Measurements from ENCODE around the gene ASCL2.

The ASCL2 gene

DNA sequence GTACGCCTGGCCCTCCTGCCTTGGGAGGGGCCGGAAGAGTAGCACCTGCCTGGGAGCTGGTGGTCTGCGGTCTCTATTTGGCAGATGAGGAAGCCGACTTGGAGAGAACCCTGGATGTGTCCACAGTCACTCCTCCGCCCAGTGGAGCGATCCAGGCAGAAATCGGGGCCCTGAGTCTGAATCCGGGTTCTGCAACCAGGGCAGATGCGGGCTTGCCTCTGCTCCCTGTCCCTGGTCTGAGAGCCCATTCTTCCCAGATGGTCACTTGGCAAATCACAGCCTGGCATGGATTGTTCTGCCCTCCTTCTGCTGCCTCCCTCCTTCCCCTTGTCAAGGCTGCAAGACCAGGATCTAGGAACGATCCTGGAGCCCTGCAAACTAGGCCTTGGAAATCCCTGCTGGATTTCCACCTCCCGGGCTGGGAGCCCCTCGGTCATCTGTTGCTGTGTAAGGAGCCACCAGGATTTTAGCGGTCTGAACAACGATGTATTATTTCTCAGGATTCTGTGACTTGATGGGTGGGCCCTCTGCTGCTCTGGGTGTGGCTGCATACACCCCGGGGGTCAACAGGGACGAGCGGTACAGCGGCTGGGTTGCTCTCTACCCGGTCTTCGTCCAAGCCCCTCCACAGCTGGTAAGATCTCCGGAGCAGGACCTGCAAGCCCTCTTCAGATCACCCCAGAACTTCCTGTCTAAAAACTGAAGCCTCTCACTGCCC, 2.0 kb upstream of the ASCL2 start:
- Histone ChIP-seq H3K27ac (ENCODE audit: insufficient read depth in 1 of 2, low read depth in 1 of 2, low read length in 2 of 2, poor library complexity in 1 of 2, severe bottlenecking in 2 of 2) (no peak overlapping the region), H3K4me1 (ENCODE audit: control extremely low read depth in 1 of 4, control insufficient read depth in 4 of 4, insufficient read depth in 4 of 4, low read length in 3 of 4) (peaks cover 0 to 30% (median 27%) of the 10 kb centered on the region in 4 experiments), H3K4me3 (ENCODE audit: control insufficient read depth in 1 of 7, extremely low read depth in 1 of 7, insufficient read depth in 4 of 7, low read depth in 2 of 7, low read length in 6 of 7) (no peak overlapping the region), H3K27me3 (replicated peaks in 2 of 5; ENCODE audit: control insufficient read depth in 4 of 5, insufficient read depth in 5 of 5, low read length in 4 of 5) (peaks cover 0 to 36% (median 23%) of the 10 kb centered on the region in 5 experiments), H3K36me3 (ENCODE audit: control insufficient read depth in 4 of 4, insufficient read depth in 4 of 4, low read length in 3 of 4) (no peaks in the 10 kb centered on the region), H3K9me3 (ENCODE audit: control extremely low read depth in 1 of 5, control insufficient read depth in 4 of 5, insufficient read depth in 2 of 5, low read depth in 1 of 5, low read length in 4 of 5) (peaks cover 0 to 3% (median 0%) of the 10 kb centered on the region in 5 experiments)
- no peak for DNase-seq
- CTCF ChIA-PET: interaction anchor here (2.7 kb wide), 1 partner anchor 74 kb away, joined by 7 read pairs; no protein-coding TSS in a partner anchor
- POLR2A ChIA-PET: no interaction called here
- WGBS (ENCODE audit: insufficient coverage): 94% methylated on average over 19 of the region's 21 CpGs

DNA sequence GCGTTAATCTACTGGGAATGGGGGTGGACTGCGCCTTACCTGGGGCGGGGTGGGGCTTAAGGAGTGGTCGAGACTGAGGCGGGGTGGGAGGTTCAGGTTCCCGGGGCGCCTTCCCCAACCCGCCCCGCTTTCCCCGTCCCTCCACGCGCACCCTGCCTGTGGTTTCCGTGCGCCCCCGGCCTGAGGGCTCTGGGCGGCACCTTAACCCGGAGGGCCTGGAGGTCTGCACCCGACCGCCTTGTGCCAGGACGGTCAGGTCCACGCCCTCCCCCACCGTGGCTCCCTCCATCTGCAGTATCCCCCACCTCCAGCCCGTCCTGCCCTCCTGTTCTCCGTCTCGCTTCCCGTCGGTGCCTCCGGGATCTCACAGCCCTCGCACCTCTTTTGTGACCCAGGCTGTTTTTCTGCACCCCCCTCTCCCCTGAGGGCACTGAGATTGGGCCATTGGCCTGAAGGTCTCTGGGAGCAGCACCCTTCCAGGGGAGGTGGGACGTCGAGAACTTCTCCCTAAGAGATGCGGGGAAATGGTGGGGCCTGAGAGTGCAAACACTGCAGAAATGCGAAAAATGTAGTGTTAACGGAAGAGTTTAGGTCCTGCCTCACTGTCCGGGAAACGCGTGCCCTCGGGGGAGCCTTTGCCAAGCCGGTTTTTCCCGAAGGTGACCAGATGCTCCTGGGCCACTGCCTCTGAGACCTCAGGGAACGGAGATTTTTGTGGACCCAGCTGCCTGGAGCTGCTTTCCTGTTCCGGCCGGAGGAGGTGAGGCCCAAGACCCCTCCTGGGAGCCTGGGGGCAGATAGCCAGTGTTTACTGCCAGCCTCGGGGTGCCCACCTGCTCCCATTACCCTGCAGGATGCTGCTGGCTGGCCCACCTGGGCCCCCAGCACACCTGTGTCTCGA, 1.2 kb upstream of the ASCL2 start:
- Histone ChIP-seq H3K4me3 (ENCODE audit: control insufficient read depth in 1 of 7, extremely low read depth in 1 of 7, insufficient read depth in 4 of 7, low read depth in 2 of 7, low read length in 6 of 7) (peak overlapping the region in 2 of 7 experiments; percentile 61 to 73), H3K27ac (ENCODE audit: insufficient read depth in 1 of 2, low read depth in 1 of 2, low read length in 2 of 2, poor library complexity in 1 of 2, severe bottlenecking in 2 of 2) (no peak overlapping the region), H3K36me3 (ENCODE audit: control insufficient read depth in 4 of 4, insufficient read depth in 4 of 4, low read length in 3 of 4) (no peaks in the 10 kb centered on the region), H3K9me3 (ENCODE audit: control extremely low read depth in 1 of 5, control insufficient read depth in 4 of 5, insufficient read depth in 2 of 5, low read depth in 1 of 5, low read length in 4 of 5) (peaks cover 0 to 3% (median 0%) of the 10 kb centered on the region in 5 experiments), H3K27me3 (replicated peaks in 2 of 5; ENCODE audit: control insufficient read depth in 4 of 5, insufficient read depth in 5 of 5, low read length in 4 of 5) (peaks cover 0 to 36% (median 23%) of the 10 kb centered on the region in 5 experiments), H3K4me1 (ENCODE audit: control extremely low read depth in 1 of 4, control insufficient read depth in 4 of 4, insufficient read depth in 4 of 4, low read length in 3 of 4) (peaks cover 0 to 32% (median 28%) of the 10 kb centered on the region in 4 experiments)
- POLR2A ChIA-PET: interaction anchor here (0.5 kb wide), 1 partner anchor 1515 kb away, joined by 3 read pairs; no protein-coding TSS in a partner anchor
- 59% methylated on average over 29 of the region's 45 CpGs for WGBS (ENCODE audit: insufficient coverage)
- no peak for DNase-seq
- CTCF ChIA-PET: interaction anchor here (2.7 kb wide), 1 partner anchor 73 kb away, joined by 7 read pairs; no protein-coding TSS in a partner anchor

DNA sequence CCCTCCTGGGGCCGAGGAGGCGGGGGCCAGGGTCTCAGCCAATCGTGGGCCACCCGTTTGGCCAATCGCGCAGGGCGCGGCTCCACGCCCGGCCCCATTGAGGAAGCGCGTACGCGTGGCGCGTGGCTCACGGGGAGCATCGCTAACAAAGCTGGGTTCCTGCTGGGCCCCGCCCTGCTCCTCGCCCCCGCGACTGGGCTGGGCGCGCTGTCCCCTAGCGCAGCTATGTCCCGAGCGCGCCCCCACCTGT, 614 bp upstream of the ASCL2 start:
- CTCF ChIA-PET: no interaction called here
- POLR2A ChIA-PET: interaction anchor here (0.5 kb wide), 1 partner anchor 1514 kb away, joined by 3 read pairs; no protein-coding TSS in a partner anchor
- no peaks in the 10 kb centered on the region for H3K36me3 ChIP-seq (ENCODE audit: control insufficient read depth in 4 of 4, insufficient read depth in 4 of 4, low read length in 3 of 4)
- no peak overlapping the region for H3K27ac ChIP-seq (ENCODE audit: insufficient read depth in 1 of 2, low read depth in 1 of 2, low read length in 2 of 2, poor library complexity in 1 of 2, severe bottlenecking in 2 of 2)
- WGBS (ENCODE audit: insufficient coverage): 0% methylated on average over 6 of the region's 28 CpGs
- DNase-seq: peak; percentile 50 to 82 (median 74)
- H3K4me1 ChIP-seq (ENCODE audit: control extremely low read depth in 1 of 4, control insufficient read depth in 4 of 4, insufficient read depth in 4 of 4, low read length in 3 of 4): peaks cover 0 to 38% (median 34%) of the 10 kb centered on the region in 4 experiments
- peaks cover 0 to 36% (median 23%) of the 10 kb centered on the region in 5 experiments for H3K27me3 ChIP-seq (replicated peaks in 2 of 5; ENCODE audit: control insufficient read depth in 4 of 5, insufficient read depth in 5 of 5, low read length in 4 of 5)
- H3K9me3 ChIP-seq (ENCODE audit: control extremely low read depth in 1 of 5, control insufficient read depth in 4 of 5, insufficient read depth in 2 of 5, low read depth in 1 of 5, low read length in 4 of 5): peaks cover 0 to 3% (median 0%) of the 10 kb centered on the region in 5 experiments
- peak overlapping the region in 3 of 7 experiments; percentile 42 to 73 (median 61) for H3K4me3 ChIP-seq (ENCODE audit: control insufficient read depth in 1 of 7, extremely low read depth in 1 of 7, insufficient read depth in 4 of 7, low read depth in 2 of 7, low read length in 6 of 7)

DNA sequence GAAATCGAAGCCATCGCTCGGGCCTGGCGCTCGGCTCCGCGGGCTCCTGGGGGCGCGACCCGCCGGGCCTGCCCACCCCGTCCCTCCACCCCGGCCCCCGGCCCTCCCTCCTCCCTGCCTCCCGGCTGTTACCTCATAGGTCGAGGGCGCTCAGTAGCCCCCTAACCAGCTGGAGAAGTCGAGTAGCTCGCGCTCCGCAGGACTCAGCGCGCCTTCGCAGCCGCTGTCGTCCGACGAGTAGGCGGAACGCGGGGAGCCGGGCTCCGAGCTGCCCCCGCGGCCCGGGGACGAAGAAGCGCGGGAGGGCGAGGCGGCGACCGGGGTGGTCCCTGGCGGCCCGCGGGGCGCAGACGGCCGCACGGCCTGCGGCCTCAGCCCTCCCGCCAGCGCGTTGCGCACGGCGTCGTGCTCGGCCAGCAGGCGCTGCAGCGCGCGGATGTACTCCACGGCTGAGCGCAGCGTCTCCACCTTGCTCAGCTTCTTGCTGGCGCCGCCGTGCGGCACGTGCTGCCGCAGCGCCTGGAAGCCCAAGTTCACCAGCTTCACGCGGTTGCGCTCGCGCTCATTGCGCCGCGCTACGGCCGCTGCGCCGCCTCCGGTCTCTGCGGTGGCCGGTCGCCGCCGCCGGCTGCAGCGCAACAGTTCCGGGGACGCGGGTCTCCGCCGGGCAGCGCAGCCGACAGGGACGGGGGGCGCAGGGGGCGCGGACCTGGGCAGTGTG, 627 bp downstream of the ASCL2 start:
- ChIA-PET CTCF (interaction anchor here (0.9 to 1.0 kb wide), 3 partner anchors 29 to 69 kb away, joined by 4 to 5 read pairs (median 4); no protein-coding TSS in a partner anchor), POLR2A (interaction anchor here (0.6 kb wide), 1 partner anchor 31 kb away, joined by 4 read pairs; no protein-coding TSS in a partner anchor)
- peak overlapping the region in 6 of 7 experiments; percentile 42 to 73 (median 59) for H3K4me3 ChIP-seq (ENCODE audit: control insufficient read depth in 1 of 7, extremely low read depth in 1 of 7, insufficient read depth in 4 of 7, low read depth in 2 of 7, low read length in 6 of 7)
- 2% methylated on average over 89 of the region's 104 CpGs for WGBS (ENCODE audit: insufficient coverage)
- peaks cover 0 to 48% (median 43%) of the 10 kb centered on the region in 4 experiments for H3K4me1 ChIP-seq (ENCODE audit: control extremely low read depth in 1 of 4, control insufficient read depth in 4 of 4, insufficient read depth in 4 of 4, low read length in 3 of 4)
- no peaks in the 10 kb centered on the region for H3K36me3 ChIP-seq (ENCODE audit: control insufficient read depth in 4 of 4, insufficient read depth in 4 of 4, low read length in 3 of 4)
- H3K27me3 ChIP-seq (replicated peaks in 2 of 5; ENCODE audit: control insufficient read depth in 4 of 5, insufficient read depth in 5 of 5, low read length in 4 of 5): peaks cover 0 to 36% (median 23%) of the 10 kb centered on the region in 5 experiments
- H3K27ac ChIP-seq (ENCODE audit: insufficient read depth in 1 of 2, low read depth in 1 of 2, low read length in 2 of 2, poor library complexity in 1 of 2, severe bottlenecking in 2 of 2): no peak overlapping the region
- peaks cover 0 to 3% (median 0%) of the 10 kb centered on the region in 5 experiments for H3K9me3 ChIP-seq (ENCODE audit: control extremely low read depth in 1 of 5, control insufficient read depth in 4 of 5, insufficient read depth in 2 of 5, low read depth in 1 of 5, low read length in 4 of 5)
- peak; percentile 73 to 87 (median 81) for DNase-seq

DNA sequence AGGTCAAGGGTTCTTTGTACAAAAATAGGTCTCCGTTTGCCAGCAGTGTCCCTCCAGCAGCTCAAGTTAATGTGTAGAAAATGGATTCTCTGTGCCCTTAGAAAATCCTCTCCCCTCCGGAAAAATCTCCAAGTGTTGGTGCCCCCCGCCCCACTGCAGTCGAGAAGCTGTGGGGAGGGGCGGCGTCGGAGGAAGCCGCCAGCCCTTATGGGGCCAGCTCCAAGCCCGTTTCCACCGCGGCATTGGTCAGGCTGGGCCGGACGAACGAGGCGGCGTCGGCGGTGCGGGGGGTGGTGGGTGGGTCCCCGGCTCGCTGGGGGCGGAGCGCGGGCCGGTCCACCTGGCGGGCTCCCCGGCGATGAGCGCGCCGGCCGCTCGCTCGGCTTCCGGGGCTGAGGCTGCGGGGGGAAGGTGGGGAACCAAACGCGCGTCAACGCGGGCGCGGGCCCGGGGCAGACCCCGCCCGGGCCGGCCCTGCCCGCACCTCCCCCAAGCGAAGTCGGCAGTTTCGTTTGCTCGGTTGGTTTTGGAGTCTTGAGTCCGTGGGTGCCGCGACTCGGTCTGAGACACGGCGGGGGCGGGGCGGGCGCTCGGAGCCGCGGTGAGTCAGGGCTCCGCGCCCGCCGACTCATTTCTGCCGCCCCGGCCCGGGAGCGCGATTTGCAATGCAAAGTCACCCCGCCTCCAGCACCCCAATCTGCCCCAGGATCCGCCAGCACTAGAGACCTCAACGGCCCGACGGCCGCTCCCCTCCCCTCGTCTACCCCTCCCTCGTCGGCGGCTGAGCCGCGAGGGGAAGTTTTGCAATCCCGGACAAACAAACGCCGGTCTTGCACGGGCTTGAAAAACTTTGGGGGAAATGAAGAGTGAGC, 1.4 kb downstream of the ASCL2 start:
- Histone ChIP-seq H3K27ac (ENCODE audit: insufficient read depth in 1 of 2, low read depth in 1 of 2, low read length in 2 of 2, poor library complexity in 1 of 2, severe bottlenecking in 2 of 2) (no peak overlapping the region), H3K36me3 (ENCODE audit: control insufficient read depth in 4 of 4, insufficient read depth in 4 of 4, low read length in 3 of 4) (no peaks in the 10 kb centered on the region), H3K9me3 (ENCODE audit: control extremely low read depth in 1 of 5, control insufficient read depth in 4 of 5, insufficient read depth in 2 of 5, low read depth in 1 of 5, low read length in 4 of 5) (no peaks in the 10 kb centered on the region), H3K4me1 (ENCODE audit: control extremely low read depth in 1 of 4, control insufficient read depth in 4 of 4, insufficient read depth in 4 of 4, low read length in 3 of 4) (peaks cover 0 to 48% (median 43%) of the 10 kb centered on the region in 4 experiments), H3K4me3 (ENCODE audit: control insufficient read depth in 1 of 7, extremely low read depth in 1 of 7, insufficient read depth in 4 of 7, low read depth in 2 of 7, low read length in 6 of 7) (peak overlapping the region in 6 of 7 experiments; percentile 42 to 73 (median 59)), H3K27me3 (replicated peaks in 2 of 5; ENCODE audit: control insufficient read depth in 4 of 5, insufficient read depth in 5 of 5, low read length in 4 of 5) (peaks cover 0 to 36% (median 23%) of the 10 kb centered on the region in 5 experiments)
- peak; percentile 76 to 89 (median 85) for DNase-seq
- CTCF ChIA-PET: interaction anchor here (0.5 to 1.0 kb wide), 2 partner anchors 12 to 68 kb away, joined by 3 to 5 read pairs; no protein-coding TSS in a partner anchor
- POLR2A ChIA-PET: no interaction called here
- WGBS (ENCODE audit: insufficient coverage): 5% methylated on average over 51 of the region's 89 CpGs
